NCI-H526 (cell line): ENCODE results near the gene TRIM61.
"Not testable (repeated sequence)": the region's sequence is repeated elsewhere in the genome, so short reads cannot be mapped to it uniquely, and the experiment has no call there.

Experiments
- DNase-seq, 2 experiments: peaks; one replicate each; lab custom pipeline; 2025; lab: John Stamatoyannopoulos, UW

Gene TRIM61

DNA sequence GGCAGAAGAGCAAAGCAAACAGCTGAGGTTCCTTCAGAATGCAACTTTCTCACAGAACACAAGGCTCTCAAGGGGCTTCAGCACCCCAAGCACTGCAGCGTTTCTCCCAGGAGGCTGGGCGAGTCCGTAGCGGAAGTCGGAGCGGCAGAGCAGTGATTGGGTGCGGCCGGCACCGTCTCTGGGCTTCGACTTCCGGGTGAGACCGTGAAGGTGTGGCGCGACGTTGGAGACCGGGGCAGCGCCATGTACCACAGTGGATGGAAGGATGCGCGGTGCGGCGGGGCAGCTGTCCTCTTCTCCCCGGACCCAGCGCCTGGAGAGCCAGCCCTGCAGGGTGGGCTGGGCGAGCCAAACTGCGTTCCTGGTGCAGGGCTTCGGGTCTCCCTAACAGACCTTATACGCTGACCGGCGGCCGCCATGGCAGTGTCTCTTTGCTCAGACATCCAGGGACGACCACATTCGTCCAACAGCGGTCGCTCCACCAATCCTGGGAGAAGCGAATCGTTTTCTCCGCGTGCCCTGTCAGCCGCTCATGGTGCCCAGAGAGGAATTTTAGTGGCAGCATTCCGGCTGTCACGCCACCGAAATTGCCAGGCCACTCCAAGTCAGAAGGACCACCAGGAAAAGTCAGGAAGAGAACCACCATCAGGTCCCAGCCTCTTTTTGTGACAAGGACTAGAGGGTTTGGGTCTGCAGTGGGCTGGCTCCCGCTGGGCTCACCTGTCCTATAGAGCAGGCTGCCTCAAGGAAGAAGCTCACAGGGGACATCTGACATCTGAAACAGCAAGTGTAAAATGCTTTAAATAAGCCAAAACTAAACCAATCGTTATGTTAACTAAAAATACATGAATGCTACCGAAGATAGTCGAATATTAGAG, 20.5 kb downstream of the TRIM61 start:
- peak; percentile 86 to 96 for DNase-seq

DNA sequence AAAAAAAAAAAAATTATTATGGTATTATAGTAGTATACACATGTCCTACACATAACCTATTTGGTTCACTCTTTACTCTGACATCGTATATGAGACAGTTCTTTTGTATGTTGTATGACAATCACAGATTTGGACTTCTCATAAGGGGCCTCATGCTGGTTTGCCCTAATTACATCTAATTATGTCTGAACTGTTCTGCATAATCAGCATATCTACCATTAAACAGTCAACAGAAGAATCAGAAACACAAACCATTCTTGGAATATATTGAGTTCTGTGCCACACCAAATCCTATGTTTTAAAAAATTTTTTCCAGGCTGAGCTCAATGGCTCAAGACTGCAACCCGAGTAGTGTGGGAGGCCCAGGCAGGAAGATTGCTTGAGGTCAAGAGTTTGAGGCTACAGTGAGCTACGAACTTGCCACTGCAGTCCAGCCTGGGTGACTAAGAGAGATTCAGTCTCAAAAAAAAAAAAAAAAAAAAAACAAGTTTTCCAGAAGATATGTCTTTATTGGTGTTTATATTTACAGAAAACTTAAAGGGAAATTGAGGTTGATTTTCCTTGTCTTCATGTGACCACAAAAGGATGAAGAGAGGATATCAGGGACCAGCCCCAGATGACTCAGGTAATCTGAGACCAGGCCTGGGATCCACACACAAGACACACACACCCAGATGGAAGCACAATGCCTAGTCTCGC, 22.2 kb downstream of the TRIM61 start:
- no peak for DNase-seq

DNA sequence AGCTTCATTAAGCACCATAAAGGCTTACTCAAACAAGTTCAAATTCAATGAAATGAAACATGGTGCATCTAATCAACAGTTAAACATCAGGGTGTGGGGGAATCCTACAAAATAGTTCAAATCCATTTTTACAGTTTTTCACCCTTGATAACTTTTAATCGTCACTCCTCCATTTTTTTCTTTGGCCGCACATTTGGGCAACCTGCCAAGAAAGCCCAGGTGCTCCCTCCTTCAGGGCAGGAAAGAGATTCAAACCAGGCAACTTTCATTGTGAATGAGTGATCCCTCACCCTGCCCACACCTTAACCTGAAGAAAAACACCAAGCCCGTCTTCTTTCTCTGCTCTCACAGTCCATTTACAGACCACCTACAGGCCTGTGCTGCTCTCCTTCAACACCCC, 24.9 kb downstream of the TRIM61 start:
- DNase-seq = no peak

DNA sequence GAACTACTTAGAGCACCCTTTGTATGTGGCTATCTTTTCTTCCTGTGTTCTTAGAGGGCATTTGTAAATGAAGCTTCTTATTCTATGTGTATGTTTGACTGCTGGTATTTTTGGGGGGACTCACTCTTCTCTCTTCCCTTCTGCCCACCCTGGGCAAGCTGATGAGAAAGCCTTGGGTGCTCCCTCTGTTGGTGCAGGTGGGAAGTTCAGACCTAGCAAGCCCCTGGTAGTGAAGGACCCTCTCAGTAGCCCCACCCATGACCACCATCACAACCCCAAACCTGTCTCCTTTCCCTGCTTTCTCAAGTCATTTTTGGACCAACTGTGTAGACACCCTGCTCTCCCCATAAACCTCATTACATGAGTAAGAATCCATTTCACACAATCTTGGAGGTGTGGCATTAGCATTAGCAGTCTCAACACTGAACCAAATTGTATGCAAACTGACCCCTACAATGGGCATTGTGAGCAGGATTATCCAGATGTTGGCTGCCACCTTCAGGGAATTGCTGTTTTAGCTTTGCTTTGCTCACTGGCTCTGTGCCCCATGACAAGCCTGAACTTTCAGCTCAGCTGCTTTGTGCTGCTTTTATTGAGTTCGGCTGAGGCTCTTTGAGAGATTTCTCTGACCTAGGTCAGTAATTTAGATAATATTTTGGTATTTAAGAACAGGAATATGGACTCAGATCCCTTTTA, 27.9 kb downstream of the TRIM61 start:
- peak; percentile 24 to 49 for DNase-seq

DNA sequence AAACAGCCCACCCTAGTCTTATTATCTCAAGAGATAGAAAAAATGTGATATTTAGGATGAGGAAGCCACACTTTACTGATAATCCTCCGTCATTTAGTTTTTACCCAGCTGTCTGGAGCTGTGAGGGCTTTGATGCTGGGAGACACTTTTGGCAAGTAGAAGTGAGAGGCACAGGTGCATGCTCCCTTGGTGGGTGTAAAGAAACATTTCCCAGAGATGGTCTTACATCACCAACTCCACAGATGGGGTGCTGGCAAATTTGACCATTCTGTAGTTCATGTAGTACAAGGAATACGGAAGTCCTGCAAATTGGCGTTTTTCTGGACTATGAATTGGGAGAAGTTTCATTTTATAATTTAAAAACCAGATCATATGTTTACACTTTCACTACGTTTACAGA, 28.5 kb downstream of the TRIM61 start:
- no peak for DNase-seq

DNA sequence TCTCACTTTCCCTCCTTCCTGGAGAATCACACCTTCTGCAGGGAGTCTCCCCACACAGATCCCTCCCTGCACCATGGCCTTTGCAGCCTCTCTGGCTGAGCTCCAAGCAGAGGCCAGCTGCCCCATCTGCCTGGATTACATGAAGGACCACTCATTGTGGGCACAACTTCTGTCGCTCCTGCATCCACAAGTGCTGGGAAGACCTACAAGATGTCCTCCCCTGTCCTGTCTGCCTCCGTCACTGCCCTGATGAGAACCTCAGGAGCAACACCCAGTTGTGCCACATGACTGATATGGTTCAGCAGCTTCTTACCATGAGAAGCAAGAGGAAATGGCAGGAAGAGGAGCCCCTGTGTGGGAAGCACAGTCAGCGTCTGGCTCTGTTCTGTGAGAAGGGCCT, 29.5 kb downstream of the TRIM61 start:
- not testable (repeated sequence) for DNase-seq

DNA sequence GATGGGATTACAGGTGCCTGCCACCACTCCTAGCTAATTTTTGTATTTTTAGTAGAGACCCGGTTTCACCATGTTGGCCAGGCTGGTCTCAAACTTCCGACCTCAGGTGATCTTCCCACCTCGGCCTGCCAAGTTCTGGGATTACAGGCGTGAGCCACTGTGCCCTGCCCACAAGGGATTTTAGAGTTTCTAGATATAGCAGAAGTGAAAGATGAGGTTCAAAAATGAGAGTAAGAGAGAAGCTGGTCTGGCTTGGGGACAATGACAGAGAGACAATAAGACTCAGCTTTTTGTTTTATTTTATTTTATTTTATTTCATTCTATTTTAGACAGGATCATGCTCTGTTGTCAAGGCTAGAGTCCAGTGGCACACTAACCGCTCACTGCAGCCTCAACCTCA, 30.6 kb downstream of the TRIM61 start:
- DNase-seq = no peak

DNA sequence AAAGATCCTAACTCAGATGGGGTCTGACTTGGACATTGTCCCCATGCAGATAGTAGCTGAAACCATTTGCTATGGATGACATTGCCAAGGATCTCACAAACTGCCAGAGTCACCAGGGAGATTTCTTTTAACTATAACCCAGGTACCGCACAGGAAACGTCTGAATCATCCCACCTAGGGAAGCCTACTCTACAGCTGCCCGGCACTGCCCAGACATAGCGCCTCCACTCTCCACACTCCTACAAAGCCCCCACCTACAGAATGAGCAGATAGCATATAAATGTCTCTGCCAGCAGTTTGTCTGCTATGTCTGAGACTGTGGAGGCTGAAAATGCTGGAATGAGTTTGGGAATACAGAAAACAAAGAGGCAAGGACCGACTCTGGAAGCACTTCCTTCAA, 32.3 kb downstream of the TRIM61 start:
- DNase-seq = no peak

DNA sequence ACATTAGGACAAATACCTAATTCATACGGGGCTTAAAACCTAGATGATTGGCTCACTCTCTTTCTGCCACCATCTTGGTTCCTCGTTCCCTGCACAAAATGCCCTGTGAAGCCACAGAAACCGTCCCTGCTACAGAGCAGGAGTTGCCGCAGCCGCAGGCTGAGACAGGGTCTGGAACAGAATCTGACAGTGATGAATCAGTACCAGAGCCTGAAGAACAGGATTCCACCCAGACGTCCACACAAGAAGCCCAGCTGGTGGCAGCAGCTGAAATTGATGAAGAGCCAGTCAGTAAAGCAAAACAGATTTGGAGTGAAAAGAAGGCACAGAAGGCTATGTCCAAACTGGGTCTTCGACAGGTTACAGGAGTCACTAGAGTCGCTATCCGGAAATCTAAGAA, 34.3 kb downstream of the TRIM61 start:
- DNase-seq = no peak

DNA sequence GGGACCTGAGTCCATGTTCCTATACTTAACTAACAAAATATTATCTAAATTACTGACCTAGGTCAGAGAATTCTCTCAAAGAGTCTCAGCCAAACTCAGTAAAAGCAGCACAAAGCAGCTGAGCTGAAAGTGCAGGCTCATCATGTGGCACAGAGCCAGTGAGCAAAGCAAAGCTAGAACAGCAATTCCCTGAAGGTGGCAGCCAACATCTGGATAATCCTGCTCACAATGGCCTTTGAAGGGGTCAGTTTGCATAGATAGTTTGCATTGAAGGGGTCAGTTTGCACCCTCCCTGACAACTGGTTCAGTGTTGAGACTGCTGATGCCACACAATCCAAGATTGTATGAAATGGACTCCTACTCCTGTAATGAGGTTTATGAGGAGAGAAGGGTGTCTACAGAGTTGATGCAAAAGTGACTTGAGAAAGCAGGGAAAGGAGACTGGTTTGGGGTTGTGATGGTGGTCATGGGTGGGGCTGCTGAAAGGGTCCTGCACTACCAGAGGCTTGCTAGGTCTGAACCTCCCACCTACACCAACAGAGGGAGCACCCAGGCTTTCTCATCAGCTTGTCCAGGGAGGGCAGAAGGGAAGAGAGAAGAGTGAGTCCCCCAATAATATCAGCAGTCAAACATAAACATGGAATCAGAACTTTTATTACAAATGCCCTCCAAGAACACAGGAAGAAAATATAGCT, 39.7 kb downstream of the TRIM61 start:
- DNase-seq = peak in 1 of 2 experiments; percentile 32

DNA sequence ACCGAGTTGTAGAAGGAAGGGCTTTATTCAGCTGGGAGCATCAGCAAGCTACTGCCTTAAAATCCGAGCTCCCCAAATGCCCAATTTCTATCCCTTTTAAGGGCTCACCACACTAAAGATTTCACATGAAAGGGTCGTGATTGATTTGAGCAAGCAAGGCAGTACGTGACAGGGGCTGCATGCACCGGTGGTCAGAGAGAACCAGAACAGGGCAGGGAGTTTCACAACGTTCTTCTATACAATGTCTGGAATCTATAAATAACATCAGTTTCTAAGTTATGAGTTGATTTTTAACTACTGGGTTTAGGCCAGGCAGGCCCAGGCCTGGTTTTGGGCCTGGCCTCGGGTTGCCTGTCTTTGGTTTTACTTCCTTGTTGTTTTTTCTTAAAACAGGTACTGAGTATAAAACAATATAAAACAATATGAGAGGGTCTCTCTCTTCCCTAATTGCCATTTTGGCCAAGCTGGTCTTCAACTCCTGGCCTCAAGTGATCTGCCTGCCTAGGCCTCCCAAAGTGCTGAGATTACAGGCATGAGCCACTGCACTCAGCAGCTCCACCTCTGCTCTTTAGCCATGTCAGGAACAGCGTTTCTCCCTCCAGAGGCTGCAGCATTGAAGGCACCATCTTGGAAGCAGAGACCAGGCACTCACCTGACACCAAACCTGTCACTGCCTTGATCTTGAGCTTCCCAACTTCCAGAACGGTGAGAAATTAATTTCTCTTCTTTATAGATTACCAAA, 41.4 kb downstream of the TRIM61 start:
- not testable (repeated sequence) for DNase-seq

DNA sequence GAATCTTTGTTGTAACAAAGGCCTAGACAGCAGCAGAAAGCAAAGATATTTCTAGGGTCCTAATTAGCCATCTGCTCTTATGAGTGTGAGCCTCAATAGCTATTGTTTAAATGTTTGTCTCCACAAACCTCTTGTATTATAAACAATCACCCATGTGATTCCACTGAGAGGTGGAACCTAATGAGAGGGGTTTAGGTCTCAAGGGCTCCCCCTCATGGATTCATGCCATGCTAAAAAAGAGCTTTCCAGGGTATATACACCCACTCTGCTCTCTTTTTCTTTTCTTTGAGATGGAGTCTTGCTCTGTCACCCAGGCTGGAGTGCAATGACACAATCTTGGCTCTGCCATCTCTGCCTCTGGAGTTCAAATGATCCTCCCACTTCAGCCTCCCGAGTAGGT, 42.1 kb downstream of the TRIM61 start:
- DNase-seq = peak in 1 of 2 experiments; percentile 39

DNA sequence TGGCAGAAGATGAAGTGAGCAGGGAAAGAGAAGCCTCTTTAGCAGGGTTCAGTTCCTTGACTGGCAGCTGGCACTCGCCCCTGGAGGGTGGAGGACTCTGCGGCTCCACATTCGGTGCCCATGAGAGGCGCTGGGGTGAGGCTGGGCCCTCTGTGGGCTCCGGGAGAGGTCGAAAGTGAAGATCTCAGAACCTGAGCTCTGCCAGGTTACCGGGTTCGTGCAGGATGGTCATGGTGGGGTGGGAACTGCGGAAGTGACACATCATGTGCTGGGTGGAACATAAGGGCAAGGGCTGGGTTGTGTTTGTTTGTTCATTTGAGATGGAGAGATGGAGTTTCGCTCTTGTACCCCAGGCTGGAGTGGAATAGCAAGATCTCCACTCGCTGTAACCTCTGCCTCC, 44.2 kb downstream of the TRIM61 start:
- DNase-seq = no peak

DNA sequence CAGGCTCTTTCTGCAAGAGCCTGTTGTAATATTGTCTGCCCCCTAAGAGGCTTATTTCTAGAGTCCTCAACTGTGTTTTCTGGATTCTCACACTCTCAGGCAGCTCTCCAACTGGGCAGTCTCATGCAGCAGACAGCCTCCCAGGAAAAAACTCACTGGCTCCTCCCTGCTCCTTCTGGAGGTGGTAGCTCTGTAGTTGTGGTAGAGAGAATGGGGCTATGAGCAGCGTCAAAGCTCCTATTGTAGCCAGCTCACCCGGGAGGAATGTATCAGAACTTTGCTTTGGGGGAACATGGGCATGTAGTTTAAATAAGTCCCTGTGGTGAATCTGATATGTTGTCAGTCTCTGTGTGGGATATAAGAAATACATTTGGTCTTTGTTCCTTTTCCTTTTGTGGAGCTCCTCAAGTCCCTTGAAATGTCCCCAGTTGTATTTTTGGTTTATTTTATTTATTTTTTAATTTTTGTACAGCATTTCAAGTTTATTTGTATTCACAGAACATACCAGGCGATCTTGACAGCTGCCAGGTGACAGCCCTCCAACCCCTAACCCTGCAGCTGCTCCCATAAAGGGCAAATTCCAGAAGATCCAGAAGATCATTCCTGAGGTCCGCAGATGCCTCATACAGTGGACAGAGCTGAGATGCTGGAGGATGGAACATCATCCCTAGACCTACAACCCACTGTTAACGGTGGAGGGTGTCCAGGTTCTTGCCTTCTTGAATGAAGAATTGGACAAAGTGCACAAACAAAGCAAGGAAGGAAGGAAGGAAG, 45.7 kb downstream of the TRIM61 start:
- DNase-seq = no peak

DNA sequence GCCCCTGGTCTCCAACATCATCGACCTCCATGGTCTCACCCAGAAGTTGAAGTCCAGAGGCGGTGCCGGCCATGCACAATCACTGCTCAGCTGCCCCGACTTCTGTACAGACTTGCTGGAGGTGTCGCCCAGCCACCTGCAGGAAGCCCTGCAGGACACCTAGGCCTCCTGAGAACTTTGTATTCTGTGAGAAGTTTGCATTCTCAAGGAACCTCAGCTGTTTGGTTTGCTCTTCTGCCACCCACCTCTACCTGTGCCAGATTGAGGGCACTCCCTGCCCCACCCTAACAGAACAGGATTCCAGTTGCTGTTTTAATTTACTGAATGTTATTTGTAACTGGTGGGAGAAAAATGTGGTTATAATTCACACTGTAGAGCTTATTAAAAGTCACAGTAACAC, 46.8 kb downstream of the TRIM61 start:
- no peak for DNase-seq

DNA sequence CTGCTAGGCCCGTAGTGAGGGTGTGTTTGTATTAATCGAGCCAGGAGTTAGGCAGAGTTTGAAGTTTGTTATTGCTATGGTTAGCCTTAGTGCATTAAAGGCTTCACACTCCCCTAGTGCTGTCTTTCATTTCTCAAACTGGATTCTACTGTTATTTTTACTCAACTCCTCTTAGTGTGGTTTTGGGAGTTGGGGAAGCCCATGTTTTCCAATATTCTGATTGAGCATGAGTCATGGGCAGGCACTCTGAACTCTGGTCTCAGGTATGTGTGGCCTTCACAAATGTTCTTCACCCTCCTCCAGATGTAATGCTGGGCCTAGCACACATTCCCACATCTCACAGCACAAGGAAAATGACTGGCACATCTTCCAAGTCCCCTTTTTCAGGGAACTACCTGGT, 50.4 kb downstream of the TRIM61 start:
- not testable (repeated sequence) for DNase-seq

DNA sequence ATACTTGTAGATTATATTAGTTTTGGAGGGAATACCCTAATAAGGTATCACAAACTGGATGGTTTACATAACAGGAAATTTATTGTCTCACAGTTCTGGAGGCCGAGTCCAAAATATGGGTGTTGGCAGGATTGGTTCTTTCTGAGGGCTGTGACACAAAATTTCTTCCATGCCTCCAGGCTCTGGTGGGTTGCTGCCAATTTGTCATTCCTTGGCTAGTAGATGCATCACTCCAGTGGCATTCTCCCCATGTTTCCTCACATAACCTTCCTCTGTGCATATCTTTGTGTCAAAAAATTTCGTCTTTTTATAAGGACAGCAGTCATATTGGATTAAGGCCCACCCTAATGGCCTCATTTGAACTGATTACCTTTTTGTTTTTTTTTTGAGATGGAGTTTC, 51.2 kb downstream of the TRIM61 start:
- no peak for DNase-seq

DNA sequence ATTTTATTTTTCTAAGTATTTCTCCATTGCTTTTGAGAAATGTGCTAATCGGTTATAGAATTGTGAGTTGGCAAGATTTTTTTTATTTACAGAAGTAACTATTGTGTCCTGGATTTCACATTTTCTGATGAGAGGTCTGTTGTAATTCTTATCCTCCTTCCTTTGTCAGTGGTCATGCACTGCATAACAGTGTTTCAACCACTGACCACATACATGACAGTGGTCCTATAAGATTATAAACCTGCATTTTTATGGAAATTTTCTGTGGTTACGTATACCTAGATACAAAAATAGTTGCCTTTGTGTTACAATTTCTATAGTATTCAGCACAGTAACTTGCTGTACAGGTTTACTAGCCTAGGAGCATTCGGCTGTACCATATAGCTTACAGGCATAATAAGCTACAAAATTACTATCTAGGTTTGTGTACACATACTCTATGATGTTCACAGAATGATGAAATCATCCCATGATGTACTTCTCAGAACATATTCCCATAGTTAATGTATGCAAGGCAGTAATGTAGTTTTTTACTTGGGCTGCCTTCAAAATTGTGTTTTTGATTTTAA, 52.7 kb downstream of the TRIM61 start:
- no peak for DNase-seq

DNA sequence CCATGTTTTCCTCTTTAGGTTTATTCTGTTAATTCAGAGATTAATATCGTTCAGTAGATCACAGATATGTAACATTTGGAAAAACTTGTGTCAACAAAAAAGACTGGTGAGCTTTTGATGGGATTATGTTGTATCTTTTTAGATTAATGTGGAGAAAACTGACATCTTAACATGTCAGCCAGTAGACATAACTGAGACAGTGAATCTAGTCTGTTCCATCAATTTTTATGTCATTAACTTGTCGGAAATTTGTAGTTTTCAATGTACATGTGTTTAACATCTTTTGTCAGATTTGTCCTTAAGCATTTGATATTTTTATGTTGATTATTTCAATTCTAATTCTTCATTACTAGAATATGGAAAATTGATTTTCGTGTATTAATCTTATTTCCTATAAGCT, 58.5 kb downstream of the TRIM61 start:
- no peak for DNase-seq
